Vagina (tissue), 2 donors: ENCODE results near the gene BACE1. TPM values are rescaled to one million over a fixed set of nuclear protein-coding genes. Genes with fewer than 3 reads are reported as not detected.

Experiments
- DNase-seq, 2 donors: peaks; one replicate each; pipeline ENCODE4 v3.0.0-alpha.2; 2017; ENCODE audit errors: extremely low spot score in 2 of 2
- H3K27ac ChIP-seq: fragments of 200-600 bp; sonication (generic); one replicate; pipeline ENCODE4 v1.5.1; 2019
- H3K27me3 ChIP-seq: fragments of 200-600 bp; sonication (generic); one replicate; pipeline ENCODE4 v1.5.1; 2019
- H3K36me3 ChIP-seq, 2 donors: fragments of 200-600 bp; sonication (generic); one replicate each; pipeline ENCODE4 v1.5.1; 2017 to 2019
- H3K4me1 ChIP-seq: fragments of 200-600 bp; sonication (generic); one replicate; pipeline ENCODE4 v1.5.1; 2019
- H3K4me3 ChIP-seq, 2 donors: fragments of 200-600 bp; sonication (generic); 1 replicate in 1 of 2; 2 replicates in 1 of 2; pipeline ENCODE4 v1.5.1; 2016 to 2019
- H3K9me3 ChIP-seq: fragments of 200-600 bp; sonication (generic); one replicate; pipeline ENCODE4 v1.5.1; 2019
- POLR2A ChIP-seq, 2 donors: fragments of 450-650 bp; IDR thresholded peaks; one replicate each; pipeline ENCODE4 v1.6.1; 2017; ENCODE audit warnings: antibody characterized with exemption in 2 of 2, mild to moderate bottlenecking in 2 of 2, moderate library complexity in 2 of 2
- POLR2AphosphoS5 ChIP-seq, 2 donors: sonication (generic); formaldehyde crosslinking; IDR thresholded peaks; one replicate each; pipeline ENCODE4 v1.9.0; 2017; ENCODE audit warnings: antibody characterized with exemption in 2 of 2, mild to moderate bottlenecking in 2 of 2, low read depth in 1 of 2; ENCODE audit not compliant: insufficient read depth in 1 of 2
- intact Hi-C: fragments of 100-400 bp; cut with DNase I; formaldehyde crosslinking; loops from one replicate; pipeline ENCODE4 v1.15.1; 2023
- total RNA-seq: library from RNA; depleted of rRNA; stranded (reverse); fragments of >200 nt; gene quantifications from one replicate; pipeline ENCODE4 v1.2.3, GENCODE V29; 2016
- TF ChIP-seq, protein P1 (sequence below), 3 experiments: fragments of 450-650 bp in 2 of 3; fragments of 200-600 bp in 1 of 3; sonication (generic) in 1 of 3; IDR thresholded peaks; one replicate each; pipeline ENCODE4 v1.5.1; 2017 to 2019; ENCODE audit warnings: antibody characterized with exemption in 3 of 3, mild to moderate bottlenecking in 2 of 3, moderate library complexity in 2 of 3

The BACE1 gene
- 25.8 TPM for total RNA-seq

DNA sequence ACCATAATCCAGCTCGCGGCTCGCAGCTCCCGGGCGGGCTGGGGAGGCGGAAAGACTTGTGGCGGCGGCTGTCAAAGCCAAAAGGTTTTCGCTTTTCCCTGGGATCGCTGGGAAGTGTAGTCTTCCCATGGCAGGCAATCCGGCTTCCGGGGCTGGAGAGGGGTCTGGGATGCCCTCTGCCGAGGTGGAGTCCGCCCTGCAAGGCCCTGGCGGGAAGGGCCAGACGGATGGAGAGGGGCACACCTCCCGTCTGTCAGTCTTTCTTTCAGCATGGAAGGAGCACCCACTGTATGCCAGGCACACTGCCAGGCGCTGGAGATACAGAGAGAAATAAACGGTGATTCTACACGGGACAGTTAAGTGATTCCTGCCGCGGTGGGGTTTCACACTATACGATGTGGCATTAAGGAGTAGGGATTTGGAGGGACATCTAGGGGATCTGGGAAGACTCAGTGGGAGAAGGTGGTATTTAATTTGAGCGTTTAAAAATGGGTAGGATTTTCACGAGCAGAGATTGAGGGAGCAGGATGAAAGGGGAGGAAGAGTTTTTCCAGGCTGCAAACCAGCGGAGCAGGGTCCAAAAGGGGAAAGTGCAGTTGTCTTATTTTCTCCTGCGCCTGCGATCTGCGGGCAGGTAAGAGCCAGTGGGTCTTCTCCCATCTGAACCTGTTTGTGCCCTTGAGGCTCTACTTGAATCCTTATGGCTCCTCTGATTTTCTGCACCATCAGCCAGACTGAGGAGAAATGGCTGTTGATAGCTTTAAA, at the start of gene BACE1:
Gene BACE1, minus strand, starts transcription at position 60 of the 765 bp plus-strand sequence. CDS start 461 bp downstream, outside the sequence.
- Histone ChIP-seq H3K4me3 (peak within 1 kb of the TSS; percentile 86 to 89), H3K9me3 (no peaks in the 10 kb centered on the region), H3K36me3 (no peaks in the 10 kb centered on the region), H3K27me3 (no peaks in the 10 kb centered on the region), H3K4me1 (peaks cover 39% of the 10 kb centered on the region), H3K27ac (peak within 1 kb of the TSS; percentile 56)
- peak; percentile 40 to 75 for TF ChIP-seq POLR2AphosphoS5 (IDR thresholded peaks at IDR 0.05; ENCODE audit: insufficient read depth in 1 of 2, low read depth in 1 of 2)
- no peak for TF ChIP-seq POLR2A (IDR thresholded peaks at IDR 0.05)
- TF ChIP-seq, protein P1, sequence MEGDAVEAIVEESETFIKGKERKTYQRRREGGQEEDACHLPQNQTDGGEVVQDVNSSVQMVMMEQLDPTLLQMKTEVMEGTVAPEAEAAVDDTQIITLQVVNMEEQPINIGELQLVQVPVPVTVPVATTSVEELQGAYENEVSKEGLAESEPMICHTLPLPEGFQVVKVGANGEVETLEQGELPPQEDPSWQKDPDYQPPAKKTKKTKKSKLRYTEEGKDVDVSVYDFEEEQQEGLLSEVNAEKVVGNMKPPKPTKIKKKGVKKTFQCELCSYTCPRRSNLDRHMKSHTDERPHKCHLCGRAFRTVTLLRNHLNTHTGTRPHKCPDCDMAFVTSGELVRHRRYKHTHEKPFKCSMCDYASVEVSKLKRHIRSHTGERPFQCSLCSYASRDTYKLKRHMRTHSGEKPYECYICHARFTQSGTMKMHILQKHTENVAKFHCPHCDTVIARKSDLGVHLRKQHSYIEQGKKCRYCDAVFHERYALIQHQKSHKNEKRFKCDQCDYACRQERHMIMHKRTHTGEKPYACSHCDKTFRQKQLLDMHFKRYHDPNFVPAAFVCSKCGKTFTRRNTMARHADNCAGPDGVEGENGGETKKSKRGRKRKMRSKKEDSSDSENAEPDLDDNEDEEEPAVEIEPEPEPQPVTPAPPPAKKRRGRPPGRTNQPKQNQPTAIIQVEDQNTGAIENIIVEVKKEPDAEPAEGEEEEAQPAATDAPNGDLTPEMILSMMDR (IDR thresholded peaks at IDR 0.05): peak in 2 of 3 experiments; percentile 8 to 24
- intact Hi-C loops: loop anchor here (5.0 kb wide), 1 partner anchor 84 kb away; the partner anchor contains the start of genes PCSK7 and RNF214
- DNase-seq: no peak

DNA sequence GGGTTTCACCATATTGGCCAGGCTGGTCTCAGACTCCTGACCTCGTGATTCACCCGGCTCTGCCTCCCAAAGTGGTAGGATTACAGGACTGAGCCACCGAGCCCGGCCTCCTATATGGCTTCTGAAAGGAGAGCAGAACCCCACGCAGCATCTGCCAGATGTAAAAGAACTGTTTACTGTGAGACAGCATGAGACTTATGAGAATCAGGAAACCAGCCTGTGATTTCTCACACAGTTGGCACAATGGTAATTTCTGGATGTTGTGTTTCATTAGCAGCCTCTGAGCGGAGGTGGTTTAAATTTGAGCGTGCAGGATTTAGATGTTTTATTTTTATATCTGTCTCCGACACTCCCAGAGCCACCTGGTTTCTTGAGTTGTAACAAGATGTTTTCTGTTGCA, 45.4 kb upstream of the BACE1 start:
- peaks cover 0 to 40% of the 10 kb centered on the region in 2 donors for H3K36me3 ChIP-seq
- H3K4me1 ChIP-seq: no peaks in the 10 kb centered on the region
- H3K27ac ChIP-seq: no peak overlapping the region
- H3K9me3 ChIP-seq: no peaks in the 10 kb centered on the region
- no peak overlapping the region for H3K4me3 ChIP-seq
- no peak for TF ChIP-seq POLR2AphosphoS5 (IDR thresholded peaks at IDR 0.05; ENCODE audit: insufficient read depth in 1 of 2, low read depth in 1 of 2)
- TF ChIP-seq, protein P1 (IDR thresholded peaks at IDR 0.05): no peak
- no peak for TF ChIP-seq POLR2A (IDR thresholded peaks at IDR 0.05)
- intact Hi-C loops: no loop called here
- no peaks in the 10 kb centered on the region for H3K27me3 ChIP-seq
- DNase-seq: no peak

DNA sequence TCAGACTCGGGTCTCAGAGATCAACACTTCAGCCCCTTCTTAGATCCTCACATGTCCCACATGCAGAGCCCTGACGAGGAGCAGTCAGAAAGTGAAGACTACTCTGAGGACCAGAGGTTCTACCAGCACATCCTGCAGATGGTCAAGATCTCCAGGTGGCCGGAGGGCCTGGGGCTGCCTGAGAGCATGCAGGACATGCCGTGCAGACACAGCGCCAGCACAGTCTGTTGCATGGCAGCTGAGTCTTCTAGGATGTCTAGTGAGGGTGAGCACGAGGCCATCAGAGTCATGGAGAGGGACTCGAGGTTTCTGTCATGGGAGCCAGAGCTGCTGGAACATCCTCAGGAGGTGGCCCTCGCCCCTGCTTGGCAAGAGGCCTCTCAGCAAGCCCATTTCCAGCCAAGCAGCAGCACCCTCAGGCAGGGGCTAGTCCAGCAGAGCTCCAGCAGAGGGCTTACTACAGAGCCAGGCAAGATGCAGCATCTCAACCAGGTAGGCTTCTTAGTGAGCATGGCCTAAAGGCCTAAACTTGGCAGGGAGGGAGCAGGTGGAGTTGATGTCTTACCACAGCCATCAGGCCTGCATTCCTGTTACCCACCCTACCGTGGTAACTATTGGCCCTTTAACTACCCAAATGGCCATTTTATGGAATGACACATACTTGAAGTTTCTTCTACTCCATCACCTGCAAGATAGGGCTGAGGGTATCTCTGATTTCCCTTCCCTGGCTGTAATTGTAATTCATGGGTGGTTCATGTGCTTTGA, 40.3 kb upstream of the BACE1 start:
- no peak for DNase-seq
- Histone ChIP-seq H3K36me3 (peaks cover 0 to 23% of the 10 kb centered on the region in 2 donors), H3K4me1 (no peaks in the 10 kb centered on the region), H3K4me3 (no peak overlapping the region), H3K27ac (no peak overlapping the region), H3K9me3 (no peaks in the 10 kb centered on the region), H3K27me3 (no peaks in the 10 kb centered on the region)
- TF ChIP-seq, protein P1 (IDR thresholded peaks at IDR 0.05): no peak
- no peak for TF ChIP-seq POLR2AphosphoS5 (IDR thresholded peaks at IDR 0.05; ENCODE audit: insufficient read depth in 1 of 2, low read depth in 1 of 2)
- no peak for TF ChIP-seq POLR2A (IDR thresholded peaks at IDR 0.05)
- intact Hi-C loops: no loop called here

DNA sequence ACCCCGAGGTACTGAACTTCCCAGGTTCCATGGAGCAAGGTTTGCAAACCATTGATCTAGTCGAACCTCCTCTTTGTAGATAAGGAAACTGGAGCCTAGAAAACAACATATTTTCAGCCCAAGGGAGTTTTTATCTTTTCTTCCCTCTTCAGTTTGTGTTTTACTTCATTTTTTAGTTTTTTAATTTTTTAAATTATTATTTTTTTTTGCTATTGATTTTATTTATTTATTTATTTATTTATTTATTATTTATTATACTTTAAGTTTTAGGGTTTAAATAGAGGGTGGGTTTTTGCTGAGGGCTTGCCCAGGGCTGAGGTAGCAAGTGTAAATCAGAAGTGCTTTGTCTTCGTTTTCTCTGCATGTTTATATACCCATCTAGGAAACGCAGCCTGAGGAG, 38.5 kb upstream of the BACE1 start:
- no peak for DNase-seq
- intact Hi-C loops: no loop called here
- peaks cover 0 to 23% of the 10 kb centered on the region in 2 donors for H3K36me3 ChIP-seq

More for the DNA sequence above, 38.5 kb upstream of the BACE1 start:
- H3K9me3 ChIP-seq: no peaks in the 10 kb centered on the region
- H3K27me3 ChIP-seq: no peaks in the 10 kb centered on the region
- no peaks in the 10 kb centered on the region for H3K4me1 ChIP-seq
- H3K27ac ChIP-seq: no peak overlapping the region
- H3K4me3 ChIP-seq: no peak overlapping the region
- no peak for TF ChIP-seq POLR2AphosphoS5 (IDR thresholded peaks at IDR 0.05; ENCODE audit: insufficient read depth in 1 of 2, low read depth in 1 of 2)
- TF ChIP-seq POLR2A (IDR thresholded peaks at IDR 0.05): no peak
- TF ChIP-seq, protein P1 (IDR thresholded peaks at IDR 0.05): no peak
